Measurements from ENCODE around the gene MMS22L.

The MMS22L gene, protein sequence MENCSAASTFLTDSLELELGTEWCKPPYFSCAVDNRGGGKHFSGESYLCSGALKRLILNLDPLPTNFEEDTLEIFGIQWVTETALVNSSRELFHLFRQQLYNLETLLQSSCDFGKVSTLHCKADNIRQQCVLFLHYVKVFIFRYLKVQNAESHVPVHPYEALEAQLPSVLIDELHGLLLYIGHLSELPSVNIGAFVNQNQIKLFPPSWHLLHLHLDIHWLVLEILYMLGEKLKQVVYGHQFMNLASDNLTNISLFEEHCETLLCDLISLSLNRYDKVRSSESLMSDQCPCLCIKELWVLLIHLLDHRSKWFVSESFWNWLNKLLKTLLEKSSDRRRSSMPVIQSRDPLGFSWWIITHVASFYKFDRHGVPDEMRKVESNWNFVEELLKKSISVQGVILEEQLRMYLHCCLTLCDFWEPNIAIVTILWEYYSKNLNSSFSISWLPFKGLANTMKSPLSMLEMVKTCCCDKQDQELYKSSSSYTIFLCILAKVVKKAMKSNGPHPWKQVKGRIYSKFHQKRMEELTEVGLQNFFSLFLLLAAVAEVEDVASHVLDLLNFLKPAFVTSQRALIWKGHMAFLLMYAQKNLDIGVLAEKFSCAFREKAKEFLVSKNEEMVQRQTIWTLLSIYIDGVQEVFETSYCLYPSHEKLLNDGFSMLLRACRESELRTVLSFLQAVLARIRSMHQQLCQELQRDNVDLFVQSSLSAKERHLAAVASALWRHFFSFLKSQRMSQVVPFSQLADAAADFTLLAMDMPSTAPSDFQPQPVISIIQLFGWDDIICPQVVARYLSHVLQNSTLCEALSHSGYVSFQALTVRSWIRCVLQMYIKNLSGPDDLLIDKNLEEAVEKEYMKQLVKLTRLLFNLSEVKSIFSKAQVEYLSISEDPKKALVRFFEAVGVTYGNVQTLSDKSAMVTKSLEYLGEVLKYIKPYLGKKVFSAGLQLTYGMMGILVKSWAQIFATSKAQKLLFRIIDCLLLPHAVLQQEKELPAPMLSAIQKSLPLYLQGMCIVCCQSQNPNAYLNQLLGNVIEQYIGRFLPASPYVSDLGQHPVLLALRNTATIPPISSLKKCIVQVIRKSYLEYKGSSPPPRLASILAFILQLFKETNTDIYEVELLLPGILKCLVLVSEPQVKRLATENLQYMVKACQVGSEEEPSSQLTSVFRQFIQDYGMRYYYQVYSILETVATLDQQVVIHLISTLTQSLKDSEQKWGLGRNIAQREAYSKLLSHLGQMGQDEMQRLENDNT

GRCh38 chr6:97282726-97283617 is at the start of gene MMS22L:
Gene MMS22L, minus strand, starts transcription at chr6:97283216. Its CDS starts 739 bp downstream, at chr6:97282477.
- Histone ChIP-seq H3K4me2 (ENCODE audit: low read depth, low read length, poor library complexity, severe bottlenecking) (peak within 1 kb of the TSS; percentile 96), H2AFZ (ENCODE audit: low read length) (peak within 1 kb of the TSS; percentile 98), H3K79me2 (ENCODE audit: insufficient read depth, low read length) (peaks cover 50% of the 10 kb centered on the region), H3K9ac (ENCODE audit: low read depth, low read length, poor library complexity, severe bottlenecking) (peak within 1 kb of the TSS; percentile 94), H3K27me3 (ENCODE audit: insufficient read depth, low read length, poor library complexity, severe bottlenecking) (no peaks in the 10 kb centered on the region), H4K20me1 (ENCODE audit: insufficient read depth, low read length, poor library complexity, severe bottlenecking) (peaks cover 32% of the 10 kb centered on the region), H3K4me1 (ENCODE audit: insufficient read depth, low read length, poor library complexity, severe bottlenecking) (peaks cover 27% of the 10 kb centered on the region), H3F3A (ENCODE audit: low read depth) (no peaks in the 10 kb centered on the region), H3K4me3 (ENCODE audit: low read length, poor library complexity, severe bottlenecking) (peak within 1 kb of the TSS; percentile 92), H3K9me3 (ENCODE audit: insufficient read depth, low read depth, low read length) (no peaks in the 10 kb centered on the region), H3K36me3 (ENCODE audit: insufficient read depth, low read length) (peaks cover 6% of the 10 kb centered on the region; the same call in 1 of the 2 replicates), H3K9me2 (replicated peaks; ENCODE audit: low read depth, low read length) (no peaks in the 10 kb centered on the region)
- TF ChIP-seq CTCF (conservative IDR thresholded peaks at IDR 0.05; ENCODE audit: low read length) = no peak
- no peak for TF ChIP-seq EZH2phosphoT487 (IDR thresholded peaks at IDR 0.05; ENCODE audit: borderline replicate concordance)

DNA sequence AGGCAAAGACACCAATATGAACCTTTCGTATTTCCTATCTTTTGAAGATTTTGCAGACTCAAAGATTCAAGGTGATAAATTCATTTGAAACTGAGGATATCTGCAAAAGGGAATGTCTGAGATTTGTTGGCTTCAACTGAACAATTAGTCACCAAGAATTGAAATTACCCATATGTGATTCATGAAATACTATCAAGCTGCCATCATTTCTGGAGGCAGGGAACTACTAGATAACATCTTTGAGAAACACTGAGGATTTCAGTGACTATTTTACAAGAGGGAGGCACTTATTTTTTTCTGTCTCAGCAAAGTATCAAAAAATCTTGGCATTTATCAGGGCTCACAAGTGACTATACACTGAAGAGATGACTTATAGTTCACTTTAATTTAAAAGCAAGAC is 39.8 kb upstream of the MMS22L start:
- Histone ChIP-seq H3K27me3 (ENCODE audit: insufficient read depth, low read length, poor library complexity, severe bottlenecking) (no peaks in the 10 kb centered on the region), H4K20me1 (ENCODE audit: insufficient read depth, low read length, poor library complexity, severe bottlenecking) (no peaks in the 10 kb centered on the region), H3K9me3 (ENCODE audit: insufficient read depth, low read depth, low read length) (no peaks in the 10 kb centered on the region), H3F3A (ENCODE audit: low read depth) (no peaks in the 10 kb centered on the region), H3K4me3 (ENCODE audit: low read length, poor library complexity, severe bottlenecking) (no peak overlapping the region), H3K36me3 (ENCODE audit: insufficient read depth, low read length) (no peaks in the 10 kb centered on the region), H2AFZ (ENCODE audit: low read length) (no peak overlapping the region), H3K79me2 (ENCODE audit: insufficient read depth, low read length) (no peaks in the 10 kb centered on the region), H3K9me2 (replicated peaks; ENCODE audit: low read depth, low read length) (no peaks in the 10 kb centered on the region), H3K4me2 (ENCODE audit: low read depth, low read length, poor library complexity, severe bottlenecking) (no peak overlapping the region), H3K4me1 (ENCODE audit: insufficient read depth, low read length, poor library complexity, severe bottlenecking) (no peaks in the 10 kb centered on the region), H3K9ac (ENCODE audit: low read depth, low read length, poor library complexity, severe bottlenecking) (no peak overlapping the region)
- TF ChIP-seq EZH2phosphoT487 (IDR thresholded peaks at IDR 0.05; ENCODE audit: borderline replicate concordance) = no peak
- no peak for TF ChIP-seq CTCF (conservative IDR thresholded peaks at IDR 0.05; ENCODE audit: low read length)
